GM19240 (cell line): ENCODE measurements around the gene PDE2A.

ENCODE experiments used
- DNase-seq: peaks from one replicate; pipeline ENCODE4 v3.0.0; 2011; ENCODE audit warnings: low spot score; ENCODE audit not compliant: insufficient read length

PDE2A gene

DNA sequence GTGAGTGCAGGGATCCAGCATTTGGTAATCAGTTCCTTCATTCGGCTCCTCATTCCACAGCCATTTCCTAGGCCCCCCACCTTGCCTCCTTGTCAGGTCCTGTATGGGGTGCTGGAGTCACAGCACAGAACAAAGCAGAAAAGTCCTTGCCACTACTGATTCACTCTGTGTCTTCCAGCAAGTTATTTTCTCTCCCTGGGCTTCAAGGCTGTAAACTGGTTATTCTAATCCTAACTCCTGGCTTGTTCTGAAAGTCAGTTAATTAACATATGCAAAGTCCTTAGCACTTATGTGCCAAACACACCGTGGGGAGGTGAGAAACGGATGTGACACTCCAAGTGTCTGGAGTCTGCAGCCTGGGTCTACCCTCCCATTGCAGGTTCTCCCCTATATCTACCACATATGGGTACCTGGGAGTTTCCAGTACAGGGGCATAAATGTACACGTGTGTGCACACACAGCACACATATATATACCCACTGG lies 30.6 kb upstream of the PDE2A start:
- no peak for DNase-seq

DNA sequence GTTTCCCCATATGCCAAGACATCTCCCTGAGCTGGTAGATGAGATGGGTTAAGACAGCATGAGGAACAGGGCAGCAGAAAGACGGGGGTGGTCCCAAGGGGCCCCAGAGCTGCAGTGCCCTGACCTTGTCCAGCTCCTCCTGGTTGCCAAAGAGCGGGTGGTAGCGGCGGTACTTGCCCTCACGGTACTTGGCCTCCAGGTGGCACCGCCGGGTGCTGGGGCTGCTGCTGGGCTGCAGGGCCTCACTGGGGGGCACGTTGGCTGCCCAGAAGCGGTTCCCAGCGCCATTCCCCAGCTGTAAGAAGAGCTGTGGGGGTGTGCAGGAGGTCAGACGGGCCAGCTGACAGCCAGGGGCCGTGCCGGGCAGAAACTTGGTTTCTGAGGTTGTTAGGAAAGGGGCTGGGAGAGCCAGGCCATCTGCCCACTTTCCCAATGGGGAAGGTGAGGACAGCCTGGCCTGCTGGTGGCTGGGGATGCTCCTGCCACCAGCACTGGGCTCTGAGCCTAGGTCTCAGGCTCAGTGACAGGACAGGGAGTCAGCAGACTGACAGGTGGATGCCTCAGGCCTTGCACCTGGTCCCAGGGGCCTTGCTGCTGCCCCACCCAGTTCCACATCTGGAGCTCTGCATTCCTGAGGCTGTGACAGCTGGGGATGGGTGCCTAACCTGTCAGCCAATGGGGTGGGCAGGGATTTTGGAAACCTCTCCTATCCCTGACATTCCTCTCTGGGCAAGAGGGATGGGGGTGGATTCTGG lies 30.0 kb upstream of the PDE2A start:
- no peak for DNase-seq

DNA sequence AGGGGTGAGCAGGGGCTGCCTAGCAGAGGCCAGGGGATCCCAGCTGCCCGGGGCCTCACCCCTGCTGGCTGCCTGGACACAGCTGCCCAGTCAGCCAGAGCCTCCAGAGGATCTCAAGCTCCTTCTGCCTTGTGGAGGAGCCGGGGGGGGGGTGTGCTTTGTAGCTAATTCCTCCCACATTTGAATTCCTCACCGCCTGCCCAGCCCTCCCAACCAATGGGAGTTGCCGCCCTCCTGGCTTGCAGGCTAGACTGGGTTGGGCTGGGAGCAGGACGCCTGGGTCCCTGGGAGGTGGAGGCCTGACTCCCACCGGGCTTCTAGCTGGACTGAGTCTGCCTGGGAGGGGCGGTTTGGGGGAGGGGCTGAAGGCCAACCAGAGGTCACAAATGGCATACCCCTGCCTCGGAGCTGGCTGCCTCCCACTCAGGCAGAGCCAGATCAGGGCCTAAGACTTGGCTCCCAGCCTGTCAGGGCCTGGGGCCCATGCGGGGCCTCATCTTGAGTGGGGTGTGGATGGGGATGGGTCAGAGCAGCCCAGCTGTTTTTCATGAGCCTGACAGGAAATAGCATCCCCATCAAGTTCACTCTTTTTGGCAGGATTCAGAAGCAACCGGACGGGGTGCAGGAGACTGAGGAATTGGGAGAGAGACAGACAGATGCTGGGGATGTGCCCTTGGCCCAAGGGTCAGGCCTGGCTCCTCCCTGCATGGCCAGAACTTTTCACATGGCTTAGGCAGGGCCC lies 29.2 kb upstream of the PDE2A start:
- no peak for DNase-seq

DNA sequence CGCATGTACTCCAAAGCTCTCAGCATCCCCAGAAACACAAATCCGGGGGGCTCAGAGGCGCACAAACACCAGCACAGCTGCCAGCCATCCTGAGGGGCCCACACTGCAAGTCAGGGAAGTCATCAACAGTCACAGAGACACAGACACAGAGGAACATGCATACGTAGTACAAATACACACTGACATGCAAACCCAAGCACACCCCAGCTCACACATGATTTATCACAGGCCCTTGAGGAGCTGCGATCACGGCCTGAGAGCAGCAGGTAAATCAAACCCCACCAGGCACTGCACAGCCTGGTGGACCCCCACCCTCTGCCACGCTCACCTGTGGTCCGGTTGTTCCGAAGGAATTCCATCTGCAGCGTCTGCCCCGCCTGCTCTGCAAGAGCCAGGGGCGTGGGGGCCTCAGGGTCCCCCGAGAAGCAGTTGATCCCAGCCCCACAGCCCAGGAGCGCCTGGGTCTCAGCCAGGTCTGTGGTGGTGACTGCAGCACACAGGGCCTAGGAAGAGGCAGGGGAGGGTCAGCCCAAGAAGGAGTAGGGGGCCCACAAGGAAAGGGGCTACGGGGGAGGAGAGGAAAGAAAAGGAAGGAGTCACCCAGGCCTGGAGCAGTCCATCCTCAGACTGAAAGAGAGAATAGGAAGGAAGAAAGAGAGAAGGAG lies 28.5 kb upstream of the PDE2A start:
- DNase-seq: no peak

DNA sequence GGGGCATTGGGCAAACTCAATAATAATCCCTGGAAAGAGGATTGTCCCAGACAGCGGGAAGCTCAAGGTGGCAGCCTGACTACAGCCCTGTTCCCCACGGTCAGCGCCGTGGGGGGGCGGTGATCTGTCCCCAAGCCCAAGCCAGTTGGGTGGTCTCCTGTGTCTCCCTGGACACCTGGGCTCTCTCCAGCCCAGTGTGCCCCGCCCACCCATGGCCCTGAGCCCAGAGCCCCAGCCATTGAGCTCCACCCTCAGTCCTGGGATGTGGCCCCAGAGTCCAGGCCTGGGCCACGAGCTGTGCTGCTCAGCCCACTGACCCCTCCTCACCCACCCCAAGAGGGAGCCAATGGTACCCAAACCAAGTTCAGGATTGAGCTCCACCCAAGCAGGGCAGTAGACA lies 27.9 kb upstream of the PDE2A start:
- DNase-seq: no peak

DNA sequence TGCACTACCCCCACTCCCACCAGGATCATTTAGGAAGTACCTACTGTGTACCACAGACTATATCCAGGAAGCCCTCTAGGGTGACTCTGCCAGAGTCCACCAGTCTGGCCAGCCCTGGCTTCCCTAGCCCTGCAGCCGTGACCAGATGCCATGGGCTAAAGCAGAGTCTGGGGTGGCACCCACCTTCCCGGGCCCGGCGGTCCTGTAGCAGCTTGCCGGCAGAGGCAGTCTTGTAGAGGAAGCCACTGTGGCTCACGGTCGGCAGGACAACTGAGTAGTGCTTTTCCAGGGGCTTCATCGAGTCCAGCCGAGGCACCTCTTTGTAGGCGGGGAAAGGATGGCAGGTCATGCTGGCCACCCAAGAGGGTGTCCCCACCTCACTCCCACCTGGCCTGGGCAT lies 27.2 kb upstream of the PDE2A start:
- no peak for DNase-seq

DNA sequence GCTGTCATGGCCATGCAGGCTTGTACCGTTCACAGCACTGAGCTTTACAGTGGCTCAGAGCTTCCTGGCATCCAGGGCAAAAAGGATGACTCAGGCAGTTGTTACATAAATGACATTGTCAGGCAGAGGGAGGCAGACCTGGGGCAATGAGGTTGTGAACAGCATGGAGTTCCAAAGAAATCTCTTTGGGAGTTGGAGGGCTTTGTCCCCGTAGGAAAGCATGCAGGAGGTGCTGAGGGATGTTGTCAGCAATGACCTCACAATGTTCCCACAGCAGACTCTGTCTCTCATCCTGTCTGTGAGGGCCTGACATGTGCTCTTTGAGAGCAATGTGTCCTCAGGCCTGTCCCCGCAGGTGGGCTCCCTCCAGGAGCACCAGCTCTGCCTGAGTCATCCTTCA lies 25.9 kb upstream of the PDE2A start:
- no peak for DNase-seq

DNA sequence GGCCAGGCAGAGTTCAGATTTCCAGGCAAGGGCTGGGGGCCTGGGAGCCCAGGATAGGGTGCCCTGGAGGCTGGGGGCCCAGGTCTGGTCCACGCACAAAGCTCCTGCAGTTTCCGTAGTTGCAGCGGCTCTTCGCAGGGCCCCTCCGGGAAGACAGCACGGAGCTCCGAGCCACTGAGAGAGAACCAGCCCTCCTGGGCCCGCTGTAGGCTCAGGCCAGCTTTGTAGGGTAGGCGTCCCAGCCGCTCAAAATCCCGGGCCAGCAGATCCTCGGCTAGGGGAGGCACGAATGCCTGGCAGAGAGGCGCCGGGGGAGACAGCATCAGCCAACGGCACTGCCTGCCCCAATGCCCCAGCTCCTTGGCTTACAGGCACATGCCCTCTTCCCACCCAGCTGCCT lies 23.6 kb upstream of the PDE2A start:
- DNase-seq: no peak

DNA sequence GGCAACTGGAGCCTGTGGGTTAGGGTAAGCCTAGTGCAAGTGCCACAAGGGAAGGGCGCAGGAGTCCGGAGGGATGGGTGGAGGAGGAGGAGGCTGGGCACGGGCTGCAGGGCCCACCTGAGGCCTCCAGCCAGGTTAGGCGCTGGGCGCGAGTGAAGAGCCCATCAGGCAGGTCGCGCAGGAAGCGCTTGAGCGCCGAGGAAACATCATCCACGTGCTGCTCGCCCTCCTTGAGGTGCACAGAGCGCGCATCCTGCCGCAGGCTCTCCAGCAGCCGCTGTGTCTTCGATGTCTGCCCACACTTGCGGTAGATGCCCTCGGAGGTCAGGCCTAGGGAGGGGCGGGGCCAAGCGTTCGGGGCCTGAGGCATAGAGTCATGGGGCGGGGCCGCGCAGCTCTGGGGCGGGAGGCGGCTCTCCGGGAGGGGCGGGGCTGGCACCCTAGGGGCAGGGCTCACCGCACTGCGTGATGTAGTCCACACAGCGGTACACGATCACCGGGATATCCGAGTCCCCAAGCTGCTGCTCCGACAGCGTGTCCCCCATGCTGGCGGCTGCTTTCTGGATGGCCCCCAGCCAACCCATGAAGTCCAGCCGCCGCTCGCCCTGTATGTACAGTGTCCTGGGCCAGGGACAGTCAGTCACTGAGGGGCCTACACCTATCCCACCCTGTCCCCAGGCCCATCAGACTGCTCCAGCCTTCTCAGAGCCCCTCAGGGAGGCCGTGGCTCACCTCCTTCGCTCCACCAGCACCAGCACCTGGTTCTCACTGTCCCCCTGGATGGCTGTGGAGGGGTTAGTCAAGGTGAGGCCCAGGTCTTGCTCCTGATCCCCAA lies 22.9 kb upstream of the PDE2A start:
- no peak for DNase-seq

DNA sequence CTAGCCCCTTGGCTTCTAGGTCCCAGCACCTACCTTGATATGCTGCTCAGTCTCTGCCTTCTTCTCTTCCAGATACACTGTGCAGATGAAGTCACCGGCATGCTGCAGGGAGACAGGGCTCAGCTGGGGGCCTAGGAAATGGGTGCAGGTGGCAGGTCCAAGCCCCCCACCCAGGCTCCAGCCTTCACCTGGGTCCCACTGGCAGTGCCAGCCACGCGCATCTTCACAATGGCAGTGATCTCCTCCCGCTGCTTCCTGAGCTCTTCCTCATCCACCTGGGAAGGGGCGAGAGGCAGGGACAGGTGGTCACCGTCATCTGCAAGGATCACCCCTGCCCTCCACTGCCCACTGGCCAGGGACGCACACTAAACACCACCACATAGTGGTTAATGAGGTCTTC lies 21.1 kb upstream of the PDE2A start:
- DNase-seq: no peak

DNA sequence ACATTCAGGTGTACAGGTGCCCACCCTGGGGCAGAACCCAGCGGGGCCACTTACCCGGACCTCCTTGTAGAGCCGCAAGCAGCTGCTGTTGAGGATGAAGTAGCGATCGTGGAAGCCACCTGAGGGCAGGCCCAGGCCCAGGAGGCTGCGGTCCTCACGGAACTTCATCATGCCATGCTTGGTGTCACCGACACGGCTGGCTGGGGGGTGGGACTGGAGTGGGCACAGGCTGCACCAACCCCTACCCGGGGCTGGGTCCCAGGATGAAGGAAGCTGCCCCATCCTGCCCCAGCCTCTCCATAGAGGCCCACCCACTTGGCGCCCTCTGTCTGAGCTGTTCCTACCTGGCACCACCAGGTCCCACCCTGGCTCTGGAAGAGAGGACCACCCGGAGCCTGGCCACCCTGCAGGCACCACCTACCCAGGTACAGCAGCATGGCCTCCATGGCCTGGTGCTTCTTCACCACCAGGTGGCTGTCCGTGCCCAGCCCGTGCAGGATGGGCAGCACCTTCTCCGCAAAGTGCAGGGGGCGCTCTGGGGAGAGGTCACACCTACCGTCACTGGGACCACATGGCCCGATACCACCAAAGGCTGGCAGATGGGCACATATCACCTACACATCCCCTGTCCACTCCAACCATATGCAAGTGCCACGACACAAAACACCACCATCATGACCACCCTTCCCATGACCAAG lies 19.2 kb upstream of the PDE2A start:
- no peak for DNase-seq

DNA sequence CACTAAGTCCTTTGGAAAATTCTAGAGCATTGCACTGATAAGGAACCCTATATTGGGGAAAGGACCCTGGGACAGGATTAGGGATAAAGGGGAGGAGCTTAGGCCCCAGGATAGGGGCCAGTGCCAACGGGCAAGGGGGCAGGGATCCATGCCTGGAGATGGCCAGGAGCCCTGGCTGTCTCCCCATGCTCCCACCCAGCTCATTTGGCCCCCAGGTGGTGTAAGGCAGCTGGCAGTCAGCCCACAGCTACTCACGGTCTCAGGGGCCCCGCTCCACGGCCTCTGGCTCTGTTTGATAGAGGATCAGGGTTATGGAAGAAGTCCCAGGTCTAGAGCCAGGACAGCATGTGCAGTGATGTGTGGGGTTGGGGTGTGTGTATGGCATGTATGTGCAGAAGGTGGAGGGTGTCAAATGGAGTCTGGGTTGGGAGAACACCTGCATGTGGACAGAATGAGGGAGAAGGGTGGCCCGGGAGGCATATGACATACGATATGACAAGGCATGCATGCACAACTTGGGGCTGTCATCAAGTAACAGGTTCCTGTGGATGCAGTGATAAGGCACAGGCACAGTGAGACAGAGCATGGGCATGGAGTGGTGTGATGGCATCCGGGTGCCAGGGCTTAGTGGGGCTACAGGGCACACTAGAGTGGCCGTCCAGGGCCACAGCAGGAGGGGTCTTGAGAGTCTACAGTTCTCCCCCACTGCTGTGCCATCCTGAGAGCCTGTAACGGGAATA lies 18.4 kb upstream of the PDE2A start:
- DNase-seq: no peak

DNA sequence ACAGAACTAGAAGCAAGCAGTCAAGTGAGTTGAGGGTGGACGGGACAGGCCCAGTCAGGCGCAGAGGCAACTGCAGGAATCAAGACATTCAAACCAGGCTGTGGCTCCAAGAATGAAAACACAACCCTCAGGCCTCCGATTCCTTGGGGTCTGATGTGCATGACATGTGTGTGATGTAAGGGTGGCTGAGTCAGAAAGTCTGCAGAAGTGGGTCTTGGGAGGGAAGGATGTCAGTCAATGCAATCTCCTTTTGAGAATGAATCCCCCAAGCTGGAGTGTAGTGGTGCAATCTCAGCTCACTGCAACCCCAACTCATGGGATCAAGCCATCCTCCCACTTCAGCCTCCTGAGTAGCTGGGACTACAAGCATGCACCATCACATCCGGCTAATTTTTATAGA lies 15.9 kb upstream of the PDE2A start:
- DNase-seq: no peak

DNA sequence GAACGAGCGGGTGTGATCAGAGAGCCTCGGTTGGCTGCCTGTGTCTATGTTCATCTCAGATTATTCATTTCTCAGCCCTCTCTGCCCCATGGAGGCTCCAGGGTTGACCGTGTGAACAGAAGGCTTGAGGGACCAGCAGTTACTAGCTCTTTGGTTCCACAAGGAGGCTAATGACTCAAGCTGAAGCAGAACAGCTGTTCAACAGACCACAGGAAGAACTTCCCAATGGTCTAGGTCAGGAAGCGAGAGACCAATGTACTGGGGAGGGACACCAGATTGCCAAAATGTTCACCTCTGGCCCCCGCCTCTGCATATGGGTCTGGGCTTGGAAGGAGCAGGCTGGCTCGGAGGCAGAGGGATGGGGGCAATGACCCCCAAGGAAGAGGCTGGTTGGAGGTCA lies 14.7 kb upstream of the PDE2A start:
- no peak for DNase-seq

DNA sequence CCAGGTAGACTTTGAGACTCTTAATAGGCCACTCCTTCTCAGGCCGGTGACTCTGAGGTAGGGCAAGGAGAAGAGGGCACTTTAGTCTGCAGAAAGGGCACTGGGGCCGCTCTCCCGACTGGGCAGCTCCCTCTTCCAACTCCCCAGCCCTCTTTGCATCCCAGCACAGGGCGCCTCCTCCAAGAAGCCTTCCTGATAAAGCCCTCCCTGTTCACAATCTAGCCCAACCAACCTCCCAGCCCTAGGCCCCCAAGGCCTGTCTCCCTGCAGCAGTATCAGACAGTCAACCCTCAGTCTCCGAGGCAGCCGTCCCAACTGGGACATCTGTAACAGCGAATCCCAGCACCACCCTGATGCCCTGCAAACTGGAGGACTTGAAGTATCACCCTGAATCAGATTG lies 14.3 kb upstream of the PDE2A start:
- no peak for DNase-seq

DNA sequence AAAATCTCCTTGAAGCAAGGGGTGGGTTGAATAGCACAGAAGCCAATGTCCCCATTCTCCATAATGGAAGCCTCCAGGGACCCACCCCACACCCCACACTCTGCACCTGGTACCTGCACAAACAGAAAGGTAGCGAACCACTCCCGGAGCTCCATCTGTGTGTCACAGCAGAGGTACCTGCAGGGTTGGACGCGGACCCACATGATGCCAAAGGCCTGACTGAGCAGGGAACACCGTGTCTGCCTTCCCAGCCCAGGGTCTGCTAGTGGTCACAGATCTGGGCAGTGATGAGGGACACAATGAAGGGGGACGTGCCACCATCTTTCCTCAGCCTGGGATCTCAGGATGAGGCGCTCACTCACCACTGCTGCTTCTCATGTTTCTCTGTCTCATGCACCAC lies 13.1 kb upstream of the PDE2A start:
- no peak for DNase-seq

DNA sequence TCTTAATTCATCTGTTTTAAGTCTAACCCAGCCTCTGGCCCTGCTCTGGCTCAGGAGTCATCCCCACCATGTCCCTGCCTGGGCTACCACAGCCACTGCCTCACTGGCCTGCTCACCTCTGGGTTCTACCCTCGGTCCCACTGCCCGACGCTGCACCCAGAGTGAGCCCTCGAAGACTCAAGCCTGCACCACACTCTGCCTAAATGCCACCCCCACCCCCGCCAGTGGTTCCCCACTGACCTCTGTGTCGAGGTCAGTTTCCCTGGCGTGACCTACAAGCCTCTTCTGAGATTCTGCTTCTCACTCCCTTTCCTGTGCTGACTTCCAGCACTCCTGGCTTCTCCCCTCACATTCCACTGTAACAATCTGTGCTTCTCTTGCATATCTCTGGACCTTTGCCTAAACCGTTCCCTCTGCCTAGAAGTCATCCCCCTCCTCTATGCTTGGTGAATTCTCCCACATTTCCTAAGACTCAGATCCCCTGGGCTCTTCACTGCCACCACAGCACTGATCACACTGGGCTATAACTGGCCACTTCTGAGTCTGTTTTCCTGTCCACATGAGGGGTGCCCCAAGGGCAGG lies 12.5 kb upstream of the PDE2A start:
- DNase-seq: no peak

DNA sequence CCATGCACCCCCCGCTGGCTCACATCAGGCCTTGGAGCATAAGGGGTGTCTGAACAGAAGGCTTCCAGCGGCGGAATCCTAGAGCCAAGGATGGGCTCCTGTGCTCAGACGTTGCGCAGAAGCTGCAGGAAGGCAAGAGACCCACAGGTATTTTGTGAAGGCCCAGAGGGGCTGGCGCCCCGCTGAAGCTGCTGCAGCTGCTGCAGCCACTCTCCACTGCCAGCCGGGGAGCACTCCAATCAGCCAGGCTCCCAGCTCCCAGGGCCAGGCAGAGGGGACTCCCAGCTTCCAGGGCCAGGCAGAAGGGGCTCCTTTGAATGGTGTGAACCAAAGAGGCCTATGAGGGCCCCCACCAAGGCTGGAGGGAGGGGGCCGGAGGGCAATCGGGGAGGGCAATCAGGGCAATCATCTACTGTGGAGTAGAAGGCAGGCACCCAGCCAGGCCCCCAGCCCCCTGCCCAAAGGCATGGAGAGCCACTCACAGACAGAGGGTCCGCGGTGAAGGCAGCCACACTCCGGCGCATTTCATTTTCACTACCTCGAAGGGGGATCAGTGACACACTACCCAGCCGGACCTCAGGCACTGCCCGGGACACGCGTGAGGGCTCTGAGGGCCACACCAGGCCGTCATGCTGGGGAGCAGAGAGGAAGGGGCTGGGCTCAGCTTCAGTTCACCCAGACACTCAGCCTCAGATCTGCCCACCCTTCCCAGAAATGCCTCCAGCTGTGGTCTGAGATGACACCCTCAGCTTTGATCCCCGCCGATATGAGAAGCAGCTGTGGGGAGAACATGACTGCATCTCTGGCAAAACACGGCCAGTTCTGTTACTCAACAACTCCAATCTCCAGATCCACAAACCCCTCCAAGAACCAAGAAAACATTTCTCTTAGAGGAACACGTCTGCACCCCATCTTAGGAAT lies 11.6 kb upstream of the PDE2A start:
- no peak for DNase-seq
